Astrocyte (in vitro differentiated cells and primary cell): ENCODE data around the gene IKZF2. TPM values are rescaled to one million over a fixed set of nuclear protein-coding genes. Genes with fewer than 3 reads are reported as not detected.

Source experiments
- DNase-seq: peaks from one replicate; pipeline ENCODE4 v3.0.0-alpha.2; 2010; ENCODE audit warnings: low read depth
- FAIRE-seq: peaks from 2 replicates; lab custom pipeline; 2011; peaks lifted over from hg19 to GRCh38; lab: Jason Lieb, UNC
- H2AFZ ChIP-seq: 2 replicates; pipeline ENCODE4 v1.6.0; 2012; ENCODE audit warnings: low read depth, low read length, inconsistent platforms
- H3K27ac ChIP-seq: 2 replicates; pipeline ENCODE4 v1.5.1; 2011; ENCODE audit warnings: low read depth, low read length, inconsistent platforms
- H3K27me3 ChIP-seq: 2 replicates; pipeline ENCODE4 v1.6.0; 2011; ENCODE audit warnings: low read length, inconsistent platforms; ENCODE audit not compliant: insufficient read depth
- H3K36me3 ChIP-seq: 2 replicates; pipeline ENCODE4 v1.5.1; 2011; ENCODE audit warnings: low read length, inconsistent platforms; ENCODE audit not compliant: insufficient read depth
- H3K4me1 ChIP-seq: 2 replicates; pipeline ENCODE4 v1.5.1; 2011; ENCODE audit warnings: low read length, inconsistent platforms; ENCODE audit not compliant: insufficient read depth
- H3K4me2 ChIP-seq: 2 replicates; pipeline ENCODE4 v1.6.0; 2012; ENCODE audit warnings: low read length, inconsistent platforms
- H3K4me3 ChIP-seq: 2 replicates; pipeline ENCODE4 v1.5.1; 2011; ENCODE audit warnings: low read depth, mild to moderate bottlenecking, low read length, inconsistent platforms; ENCODE audit not compliant: insufficient read depth
- H3K79me2 ChIP-seq: 2 replicates; pipeline ENCODE4 v1.6.0; 2012; ENCODE audit warnings: mild to moderate bottlenecking, low read length, inconsistent platforms; ENCODE audit not compliant: insufficient read depth
- H3K9ac ChIP-seq: 2 replicates; pipeline ENCODE4 v1.6.0; 2012; ENCODE audit warnings: mild to moderate bottlenecking, low read length, inconsistent platforms
- H3K9me3 ChIP-seq: 2 replicates; pipeline ENCODE4 v1.5.1; 2012; ENCODE audit warnings: low read depth, mild to moderate bottlenecking, low read length, inconsistent platforms; ENCODE audit not compliant: insufficient read depth
- H4K20me1 ChIP-seq: 2 replicates; pipeline ENCODE4 v1.6.0; 2012; ENCODE audit warnings: low read length, inconsistent platforms; ENCODE audit not compliant: insufficient read depth
- H3K27ac Mint-ChIP-seq: one replicate; pipeline ENCODE4 v1.8.0; 2021; ENCODE audit warnings: mild to moderate bottlenecking, mixed read lengths; ENCODE audit not compliant: unreplicated experiment
- H3K27me3 Mint-ChIP-seq: one replicate; pipeline ENCODE4 v1.8.0; 2021; ENCODE audit warnings: low read depth, mixed read lengths; ENCODE audit not compliant: unreplicated experiment
- H3K36me3 Mint-ChIP-seq: one replicate; pipeline ENCODE4 v1.8.0; 2021; ENCODE audit warnings: low read depth, mixed read lengths; ENCODE audit not compliant: unreplicated experiment
- H3K4me1 Mint-ChIP-seq: one replicate; pipeline ENCODE4 v1.8.0; 2021; ENCODE audit warnings: low read depth, mixed read lengths; ENCODE audit not compliant: unreplicated experiment
- H3K4me3 Mint-ChIP-seq: one replicate; pipeline ENCODE4 v1.8.0; 2021; ENCODE audit warnings: mild to moderate bottlenecking, moderate library complexity, mixed read lengths; ENCODE audit not compliant: unreplicated experiment
- H3K9me3 Mint-ChIP-seq: one replicate; pipeline ENCODE4 v1.8.0; 2021; ENCODE audit warnings: mild to moderate bottlenecking, mixed read lengths; ENCODE audit not compliant: unreplicated experiment
- EZH2 ChIP-seq: IDR thresholded peaks from 2 replicates; pipeline ENCODE4 v1.6.1; 2012; ENCODE audit warnings: mild to moderate bottlenecking, low read length, inconsistent platforms; ENCODE audit not compliant: insufficient read depth
- total RNA-seq: library from RNA; stranded (reverse); gene quantifications from 2 replicates; pipeline ENCODE4 v1.2.1, GENCODE V29; 2021
- TF ChIP-seq, protein P1 (sequence below): IDR thresholded peaks from 2 replicates; pipeline ENCODE4 v1.5.1; 2011; ENCODE audit warnings: low read depth, mild to moderate bottlenecking, inconsistent platforms, low read length, moderate library complexity; ENCODE audit not compliant: insufficient read depth

The IKZF2 gene
- total RNA-seq, 1 donor from 2014 or later, result 15.5 TPM

DNA sequence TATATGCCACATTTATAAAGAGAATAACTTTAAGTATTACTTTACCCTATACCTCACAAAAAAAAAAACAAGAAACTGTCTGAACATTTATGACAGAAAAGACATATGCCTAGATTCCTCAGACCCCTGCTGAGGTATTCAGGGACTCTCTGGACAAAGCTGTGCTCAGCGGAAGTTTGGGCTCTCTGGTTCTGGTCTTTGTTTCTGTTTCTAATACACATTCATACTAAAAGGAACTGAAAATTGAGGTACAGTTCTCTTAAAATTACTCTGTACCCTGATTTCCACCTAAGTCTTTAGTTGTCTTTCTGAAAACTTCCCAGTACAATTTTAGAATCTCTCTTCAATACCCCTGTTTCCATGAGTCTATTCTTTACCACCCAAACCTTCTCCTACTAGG, 160.3 kb downstream of the IKZF2 start:
- H3K27me3 Mint-ChIP-seq, result no peaks in the 10 kb centered on the region
- Histone ChIP-seq H3K36me3 (no peaks in the 10 kb centered on the region), H3K9me3 (no peaks in the 10 kb centered on the region), H3K9ac (no peak overlapping the region), H3K27ac (no peak overlapping the region), H3K79me2 (no peaks in the 10 kb centered on the region), H3K27me3 (no peaks in the 10 kb centered on the region), H3K4me2 (no peak overlapping the region), H4K20me1 (no peaks in the 10 kb centered on the region), H2AFZ (no peak overlapping the region), H3K4me3 (no peak overlapping the region), H3K4me1 (no peaks in the 10 kb centered on the region)
- H3K4me3 Mint-ChIP-seq, result no peak overlapping the region
- no peaks in the 10 kb centered on the region for H3K36me3 Mint-ChIP-seq
- DNase-seq (no peak), FAIRE-seq (no peak)
- H3K27ac Mint-ChIP-seq, result no peak overlapping the region
- H3K4me1 Mint-ChIP-seq, result peaks cover under 1% of the 10 kb centered on the region
- H3K9me3 Mint-ChIP-seq, result no peaks in the 10 kb centered on the region
- TF ChIP-seq, protein P1, sequence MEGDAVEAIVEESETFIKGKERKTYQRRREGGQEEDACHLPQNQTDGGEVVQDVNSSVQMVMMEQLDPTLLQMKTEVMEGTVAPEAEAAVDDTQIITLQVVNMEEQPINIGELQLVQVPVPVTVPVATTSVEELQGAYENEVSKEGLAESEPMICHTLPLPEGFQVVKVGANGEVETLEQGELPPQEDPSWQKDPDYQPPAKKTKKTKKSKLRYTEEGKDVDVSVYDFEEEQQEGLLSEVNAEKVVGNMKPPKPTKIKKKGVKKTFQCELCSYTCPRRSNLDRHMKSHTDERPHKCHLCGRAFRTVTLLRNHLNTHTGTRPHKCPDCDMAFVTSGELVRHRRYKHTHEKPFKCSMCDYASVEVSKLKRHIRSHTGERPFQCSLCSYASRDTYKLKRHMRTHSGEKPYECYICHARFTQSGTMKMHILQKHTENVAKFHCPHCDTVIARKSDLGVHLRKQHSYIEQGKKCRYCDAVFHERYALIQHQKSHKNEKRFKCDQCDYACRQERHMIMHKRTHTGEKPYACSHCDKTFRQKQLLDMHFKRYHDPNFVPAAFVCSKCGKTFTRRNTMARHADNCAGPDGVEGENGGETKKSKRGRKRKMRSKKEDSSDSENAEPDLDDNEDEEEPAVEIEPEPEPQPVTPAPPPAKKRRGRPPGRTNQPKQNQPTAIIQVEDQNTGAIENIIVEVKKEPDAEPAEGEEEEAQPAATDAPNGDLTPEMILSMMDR, result no peak
- TF ChIP-seq EZH2, result no peak

DNA sequence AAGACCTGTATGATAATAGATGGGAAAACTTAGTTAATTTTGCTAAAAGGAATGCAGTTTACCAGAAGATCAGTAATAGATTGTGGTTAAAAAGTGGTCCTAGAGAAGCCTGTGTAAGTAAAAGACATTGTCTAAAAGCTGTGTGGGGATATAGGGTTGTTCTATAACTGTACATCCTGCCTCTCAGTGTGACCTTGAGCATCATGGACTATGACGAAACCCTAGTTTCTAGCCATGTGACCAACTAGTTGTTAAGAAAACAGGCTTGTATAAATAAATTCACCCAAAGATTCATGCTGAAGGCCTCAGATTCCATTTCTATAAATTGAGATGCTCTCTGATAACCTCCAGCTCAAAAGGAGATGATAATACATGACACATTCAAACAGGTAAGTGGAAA, 160.7 kb downstream of the IKZF2 start:
- no peaks in the 10 kb centered on the region for H3K9me3 ChIP-seq
- no peak overlapping the region for H3K9ac ChIP-seq
- no peaks in the 10 kb centered on the region for H4K20me1 ChIP-seq
- H2AFZ ChIP-seq, result no peak overlapping the region
- Mint-ChIP-seq H3K4me1 (no peaks in the 10 kb centered on the region), H3K36me3 (no peaks in the 10 kb centered on the region), H3K9me3 (no peaks in the 10 kb centered on the region), H3K27me3 (no peaks in the 10 kb centered on the region), H3K27ac (no peak overlapping the region), H3K4me3 (no peak overlapping the region)
- no peaks in the 10 kb centered on the region for H3K27me3 ChIP-seq
- H3K27ac ChIP-seq, result no peak overlapping the region
- no peaks in the 10 kb centered on the region for H3K4me1 ChIP-seq
- no peak for TF ChIP-seq EZH2
- TF ChIP-seq, protein P1, result no peak
- no peaks in the 10 kb centered on the region for H3K36me3 ChIP-seq
- H3K79me2 ChIP-seq, result no peaks in the 10 kb centered on the region
- no peak overlapping the region for H3K4me2 ChIP-seq
- FAIRE-seq (no peak), DNase-seq (no peak)
- no peak overlapping the region for H3K4me3 ChIP-seq

DNA sequence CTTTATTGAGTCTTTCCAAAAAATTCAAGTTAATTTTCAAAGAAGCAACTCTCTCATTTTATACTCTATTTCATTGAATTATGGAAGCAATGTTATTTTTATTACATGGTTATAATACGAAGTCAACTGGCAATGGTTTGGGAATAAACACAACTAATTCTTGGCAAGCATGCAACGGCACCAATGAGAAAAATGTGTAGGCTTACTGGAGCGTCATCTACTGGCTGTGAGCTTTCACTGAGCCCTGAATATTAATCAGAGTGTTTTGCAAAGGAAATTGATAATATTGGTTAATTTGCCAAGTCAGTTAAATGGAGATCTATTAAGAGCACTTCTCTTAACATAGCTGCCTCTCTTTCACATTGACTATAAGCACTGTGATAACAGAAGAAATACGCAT, 163.9 kb downstream of the IKZF2 start:
- Histone ChIP-seq H3K27ac (no peak overlapping the region), H3K36me3 (no peaks in the 10 kb centered on the region), H3K4me1 (no peaks in the 10 kb centered on the region), H4K20me1 (no peaks in the 10 kb centered on the region), H3K4me2 (no peak overlapping the region), H3K4me3 (no peak overlapping the region), H3K27me3 (no peaks in the 10 kb centered on the region), H3K79me2 (no peaks in the 10 kb centered on the region), H2AFZ (no peak overlapping the region), H3K9ac (no peak overlapping the region), H3K9me3 (no peaks in the 10 kb centered on the region)
- Mint-ChIP-seq H3K4me1 (no peaks in the 10 kb centered on the region), H3K4me3 (no peak overlapping the region), H3K36me3 (no peaks in the 10 kb centered on the region), H3K9me3 (no peaks in the 10 kb centered on the region), H3K27ac (no peak overlapping the region), H3K27me3 (no peaks in the 10 kb centered on the region)
- FAIRE-seq, result no peak
- no peak for DNase-seq
- no peak for TF ChIP-seq EZH2
- TF ChIP-seq, protein P1, result no peak
